Pons (tissue), 1 donor: ENCODE results near the gene ANKRD6.
"Not testable (repeated sequence)": the region's sequence is repeated elsewhere in the genome, so short reads cannot be mapped to it uniquely, and the experiment has no call there.

Source experiments
- DNase-seq: peaks from one replicate; pipeline ENCODE4 v3.0.0-alpha.2; 2016; ENCODE audit warnings: low spot score

Gene ANKRD6

GRCh38 chr6:89602166-89602565 lies 169.2 kb downstream of the ANKRD6 start:
- no peak for DNase-seq

DNA sequence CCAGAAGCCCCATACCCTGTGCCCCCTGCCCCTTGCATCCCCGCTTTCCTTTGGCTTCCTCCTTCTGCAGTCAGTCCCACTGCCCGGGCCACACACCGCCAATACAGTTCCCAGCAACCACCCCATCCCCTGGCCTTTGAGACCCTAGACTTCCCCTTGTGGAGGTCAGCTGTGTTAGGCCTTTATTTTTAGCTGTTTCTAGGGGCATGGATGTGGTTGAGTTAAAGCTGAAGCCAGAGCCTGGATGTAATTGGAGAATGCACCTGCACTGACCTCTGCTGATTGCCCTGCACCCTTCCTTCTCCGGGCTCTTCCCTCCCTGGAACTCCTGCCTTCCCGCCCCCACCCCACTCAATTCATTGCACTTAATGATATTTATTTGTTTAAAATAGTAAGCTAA lies 171.7 kb downstream of the ANKRD6 start:
- no peak for DNase-seq

DNA sequence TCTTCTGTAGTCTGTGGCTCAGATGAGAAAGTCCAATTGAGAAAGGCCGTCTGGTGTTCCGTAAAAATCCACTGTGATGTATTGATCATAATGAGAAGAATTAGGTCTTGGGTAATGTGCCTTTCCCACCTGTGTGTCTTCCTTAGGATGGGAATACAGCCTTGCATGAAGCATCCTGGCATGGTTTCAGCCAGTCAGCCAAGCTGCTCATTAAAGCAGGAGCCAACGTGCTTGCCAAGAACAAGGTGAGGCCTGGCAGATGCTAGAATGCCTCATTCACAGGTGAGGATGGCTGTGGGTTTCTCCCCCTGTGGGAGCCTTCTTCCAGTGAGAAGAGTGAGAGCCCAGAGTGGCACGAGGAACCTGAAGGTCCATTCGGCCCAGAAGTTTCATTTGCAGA lies 172.9 kb downstream of the ANKRD6 start:
- DNase-seq, result no peak

DNA sequence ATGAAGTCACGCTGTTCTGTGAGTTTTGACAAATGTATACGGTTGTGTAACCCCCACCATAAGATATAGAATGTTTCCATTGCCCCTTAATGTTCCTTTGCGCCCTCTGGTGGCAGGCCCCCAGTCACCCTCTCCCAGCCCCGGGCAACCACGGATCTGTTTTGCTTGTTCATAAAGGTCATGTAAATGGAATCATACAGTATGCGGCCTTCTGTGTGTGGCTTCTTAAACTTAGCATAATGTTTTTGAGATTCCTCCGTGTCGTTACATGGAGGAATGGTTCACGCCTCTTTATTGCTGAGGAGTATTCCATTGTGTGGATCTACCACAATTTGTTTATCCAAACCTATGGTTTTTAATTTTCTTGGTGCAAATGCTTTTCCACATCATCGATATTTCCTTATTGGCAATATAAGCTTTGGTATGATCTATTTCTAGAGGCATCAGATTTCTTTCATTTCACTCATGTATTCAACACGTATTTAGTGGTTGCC lies 177.2 kb downstream of the ANKRD6 start:
- peak; percentile 14 for DNase-seq

- DNase-seq, result no peak
Observed at GRCh38 chr6:89611666-89612065, 178.7 kb downstream of the ANKRD6 start.

DNA sequence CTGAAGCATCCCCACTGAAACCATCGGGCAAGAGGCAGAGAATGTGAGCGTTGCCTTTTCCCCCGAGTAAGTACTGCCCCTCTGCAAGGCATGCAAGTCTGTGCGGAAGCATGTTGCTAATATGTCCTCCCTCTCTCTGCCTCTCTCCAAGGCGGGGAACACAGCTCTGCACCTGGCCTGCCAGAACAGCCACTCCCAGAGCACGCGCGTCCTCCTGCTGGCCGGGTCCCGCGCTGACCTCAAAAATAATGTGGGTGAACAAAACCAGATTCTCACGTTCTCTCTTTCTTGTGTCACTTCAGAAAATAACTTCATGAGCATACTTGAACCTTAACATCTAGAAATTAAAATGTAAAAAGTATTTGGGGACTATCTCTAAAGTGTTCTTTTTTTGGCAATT lies 179.2 kb downstream of the ANKRD6 start:
- no peak for DNase-seq

DNA sequence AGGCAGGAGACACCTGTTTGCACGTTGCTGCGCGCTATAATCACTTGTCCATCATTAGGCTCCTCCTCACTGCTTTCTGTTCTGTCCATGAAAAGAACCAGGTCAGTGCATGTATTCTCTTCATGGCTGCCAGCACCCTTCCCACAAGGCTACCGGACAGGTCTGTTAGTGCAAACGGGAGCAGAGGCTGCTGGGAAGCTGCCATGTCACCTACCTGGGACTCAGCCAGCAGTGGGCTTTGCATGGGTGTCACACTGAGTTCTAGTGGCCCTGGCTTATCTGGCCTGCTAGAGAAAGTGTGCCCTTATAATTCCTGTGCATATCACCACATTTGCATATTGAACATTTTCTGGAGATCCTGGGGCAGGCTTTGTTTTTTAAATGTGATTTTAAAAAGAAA lies 180.8 kb downstream of the ANKRD6 start:
- DNase-seq, result no peak

GRCh38 chr6:89615882-89616281 lies 182.9 kb downstream of the ANKRD6 start:
- no peak for DNase-seq

DNA sequence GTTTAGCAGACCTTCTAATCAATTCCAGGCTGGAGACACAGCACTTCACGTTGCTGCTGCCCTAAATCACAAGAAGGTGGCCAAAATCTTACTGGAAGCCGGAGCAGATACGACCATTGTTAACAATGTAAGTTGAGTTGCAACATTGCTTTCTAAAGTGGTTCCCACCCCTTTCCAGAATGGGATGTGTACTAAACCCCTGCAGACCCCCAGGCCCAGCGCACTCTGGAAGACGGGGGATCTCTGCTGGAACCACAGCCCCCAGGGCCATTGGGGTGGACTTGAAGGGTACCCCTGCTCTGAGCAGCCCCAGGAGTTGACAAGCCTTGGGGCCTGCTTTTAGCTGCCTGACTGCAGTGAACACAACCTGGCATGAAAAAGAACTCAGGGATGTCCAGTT lies 183.6 kb downstream of the ANKRD6 start:
- DNase-seq, result no peak

GRCh38 chr6:89618026-89618425 lies 185.1 kb downstream of the ANKRD6 start:
- no peak for DNase-seq

- DNase-seq, result no peak
Observed at GRCh38 chr6:89619567-89619966, 186.6 kb downstream of the ANKRD6 start.

DNA sequence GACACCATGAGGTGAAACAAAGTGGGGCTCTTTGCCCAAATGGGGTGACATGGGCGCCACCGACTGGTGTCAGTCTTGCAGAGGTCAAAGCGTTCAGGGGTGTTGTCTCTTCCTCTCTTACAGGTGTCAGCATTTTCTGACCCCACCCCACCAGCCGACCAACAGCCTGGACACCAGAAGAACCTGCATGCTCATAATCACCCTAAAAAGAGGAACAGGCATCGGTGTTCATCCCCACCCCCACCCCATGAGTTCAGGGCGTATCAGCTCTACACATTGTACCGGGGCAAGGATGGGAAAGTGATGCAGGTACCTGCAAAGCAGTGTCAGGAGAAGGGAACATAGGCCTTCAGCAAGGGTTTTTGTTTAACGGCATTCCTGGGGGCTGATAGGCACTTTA lies 190.8 kb downstream of the ANKRD6 start:
- DNase-seq, result no peak

DNA sequence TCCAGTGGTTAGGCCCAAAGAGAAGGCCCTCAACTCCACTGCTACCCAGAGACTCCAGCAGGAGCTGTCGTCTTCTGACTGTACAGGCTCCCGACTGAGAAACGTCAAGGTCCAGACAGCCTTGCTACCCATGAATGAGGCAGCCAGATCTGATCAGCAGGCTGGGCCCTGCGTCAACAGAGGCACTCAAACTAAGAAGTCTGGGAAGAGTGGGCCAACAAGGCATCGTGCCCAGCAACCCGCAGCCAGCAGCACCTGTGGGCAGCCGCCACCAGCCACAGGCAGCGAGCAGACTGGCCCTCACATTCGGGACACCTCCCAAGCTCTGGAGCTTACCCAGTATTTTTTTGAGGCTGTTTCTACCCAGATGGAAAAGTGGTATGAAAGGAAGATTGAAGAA lies 197.5 kb downstream of the ANKRD6 start:
- DNase-seq, result no peak

- not testable (repeated sequence) for DNase-seq
Observed at GRCh38 chr6:89636412-89636811, 203.5 kb downstream of the ANKRD6 start.

DNA sequence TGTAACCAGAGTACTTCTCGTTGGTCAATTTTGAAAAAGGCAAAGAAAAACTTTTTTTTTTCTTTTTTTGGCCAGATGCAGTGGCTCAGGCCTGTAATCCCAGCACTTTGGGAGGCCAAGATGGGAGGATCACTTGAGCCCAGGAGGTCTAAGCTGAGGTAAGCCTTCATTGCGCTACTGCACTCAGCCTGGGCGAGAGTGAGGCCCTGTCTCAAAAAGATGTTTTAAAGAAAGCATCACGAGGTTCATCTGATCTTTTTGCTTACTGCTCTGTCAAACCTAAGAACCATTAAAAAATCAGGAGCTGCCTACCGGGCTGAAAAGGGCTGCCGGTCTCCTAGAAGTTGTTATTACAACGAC lies 205.0 kb downstream of the ANKRD6 start:
- no peak for DNase-seq

GRCh38 chr6:89638320-89639195 lies 205.6 kb downstream of the ANKRD6 start, which contains the start of gene LYRM2:
Gene LYRM2 (minus strand): TSS chr6:89638747. CDS start chr6:89638716, 31 bp downstream.
- DNase-seq, result peak; percentile 94

- no peak for DNase-seq
Observed at GRCh38 chr6:89640804-89641203, 207.9 kb downstream of the ANKRD6 start.

DNA sequence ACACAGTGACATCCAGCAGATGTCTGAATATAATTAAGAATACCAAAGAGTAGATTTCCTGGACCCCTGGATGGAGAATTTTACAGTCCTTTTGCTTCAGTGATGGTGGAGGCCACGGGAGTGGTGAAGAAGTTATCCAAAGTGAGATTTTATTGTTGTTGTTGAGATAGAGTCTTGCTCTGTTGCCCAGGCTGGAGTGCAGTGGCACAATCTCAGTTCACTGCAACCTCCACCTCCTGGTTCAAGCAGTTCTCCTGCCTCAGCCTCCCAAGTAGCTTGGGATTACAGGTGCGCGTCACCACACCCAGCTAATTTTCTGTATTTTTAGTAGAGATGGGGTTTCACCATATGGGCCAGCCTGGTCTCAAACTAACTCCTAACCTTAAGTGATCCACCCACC lies 208.6 kb downstream of the ANKRD6 start:
- not testable (repeated sequence) for DNase-seq

DNA sequence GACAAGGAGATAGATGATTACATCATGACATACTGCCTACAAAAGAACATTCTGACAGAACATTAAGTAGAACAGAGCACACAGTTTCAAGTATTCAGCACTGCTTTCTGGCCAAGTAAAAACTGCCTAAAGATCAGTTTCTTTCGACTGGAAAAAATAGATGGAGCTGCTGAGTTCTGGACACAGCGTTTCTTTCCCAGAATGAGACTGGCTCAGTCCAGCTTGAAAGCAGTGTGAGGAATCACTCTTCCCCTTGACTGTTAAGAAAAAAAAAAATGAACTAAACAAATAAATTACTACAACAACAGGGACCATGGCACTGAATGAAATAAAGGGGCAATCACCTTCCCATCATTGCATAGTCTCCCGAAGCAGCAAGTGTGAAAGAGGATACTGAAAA lies 210.0 kb downstream of the ANKRD6 start:
- peak; percentile 8 for DNase-seq

- peak; percentile 14 for DNase-seq
Observed at GRCh38 chr6:89643406-89643805, 210.5 kb downstream of the ANKRD6 start.

DNA sequence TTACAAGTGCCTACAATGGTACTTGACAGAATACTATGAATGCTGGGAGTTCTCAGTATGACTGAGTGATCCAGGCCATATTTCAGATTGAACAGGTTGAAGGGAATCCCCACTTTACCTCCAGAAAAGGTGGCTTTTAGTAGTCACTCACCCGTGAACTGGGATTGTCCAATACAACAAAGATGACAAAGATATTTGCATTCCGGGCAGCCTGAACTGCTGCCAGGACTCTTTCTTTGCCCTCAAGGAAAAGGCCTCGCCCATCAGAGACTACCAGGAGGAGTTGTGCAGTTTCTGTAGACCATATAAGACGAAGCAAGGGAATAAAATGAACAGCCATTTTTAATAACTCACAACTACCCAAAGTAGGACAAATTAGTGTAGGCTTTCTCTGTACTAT lies 211.9 kb downstream of the ANKRD6 start:
- no peak for DNase-seq

DNA sequence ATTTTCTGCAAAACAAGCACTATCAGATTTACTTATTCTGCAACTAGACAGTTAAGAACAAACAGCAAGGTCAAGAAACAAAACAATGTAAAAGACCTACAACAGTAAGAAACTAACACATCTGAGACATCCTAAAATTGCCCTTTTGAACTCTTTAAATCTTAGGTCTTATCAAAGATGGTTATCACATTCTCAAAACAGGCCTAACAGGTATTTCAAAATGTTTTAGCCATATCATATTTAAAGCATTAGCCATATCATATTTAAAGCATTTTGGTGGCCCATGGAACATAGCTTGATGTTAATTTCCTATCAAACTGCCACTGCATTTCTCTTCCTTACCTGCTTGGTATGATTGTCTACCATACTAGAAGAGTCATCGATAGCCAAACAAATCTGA lies 216.7 kb downstream of the ANKRD6 start:
- DNase-seq, result no peak

GRCh38 chr6:89650579-89650978 lies 217.6 kb downstream of the ANKRD6 start:
- no peak for DNase-seq

DNA sequence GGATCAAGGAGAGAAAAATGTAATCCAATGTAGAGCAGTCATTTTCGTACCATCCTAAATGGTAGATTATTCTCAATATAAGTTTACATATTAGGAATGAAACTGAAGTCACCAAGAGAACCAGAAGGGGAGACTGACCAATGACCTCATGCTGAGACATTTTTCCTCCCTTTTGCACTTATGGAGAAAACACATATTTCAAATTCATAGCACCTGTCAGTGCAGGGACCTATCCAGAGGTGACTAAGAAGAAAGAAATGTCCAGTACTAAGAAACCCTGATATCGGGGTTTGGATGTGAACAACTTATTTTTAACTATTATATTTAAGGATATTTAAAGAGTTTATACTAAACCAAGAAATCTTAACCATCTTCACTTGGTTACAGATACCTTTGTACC lies 222.2 kb downstream of the ANKRD6 start:
- DNase-seq, result no peak
